Skeletal muscle satellite cell (primary cell): ENCODE results near the gene FGD6.
"Not testable (repeated sequence)": the region's sequence is repeated elsewhere in the genome, so short reads cannot be mapped to it uniquely, and the experiment has no call there.

Experiments used
- H3K27me3 ChIP-seq: 2 replicates; pipeline ENCODE4 v1.7.0; 2013; ENCODE audit warnings: low read length; ENCODE audit not compliant: control insufficient read depth, insufficient read depth
- H3K36me3 ChIP-seq: 2 replicates; pipeline ENCODE4 v1.7.0; 2013; ENCODE audit warnings: mild to moderate bottlenecking, control low read depth, low read length; ENCODE audit not compliant: insufficient read depth
- H3K4me1 ChIP-seq: 2 replicates; pipeline ENCODE4 v1.7.0; 2013; ENCODE audit warnings: low read length; ENCODE audit not compliant: control insufficient read depth, insufficient read depth
- H3K4me2 ChIP-seq: 2 replicates; pipeline ENCODE4 v1.7.0; 2013; ENCODE audit warnings: mild to moderate bottlenecking, low read length
- H3K4me3 ChIP-seq: 2 replicates; pipeline ENCODE4 v1.7.0; 2013; ENCODE audit warnings: low read length
- H3K9ac ChIP-seq: 2 replicates; pipeline ENCODE4 v1.7.0; 2013; ENCODE audit warnings: mild to moderate bottlenecking, low read depth, low read length, moderate library complexity
- H3K9me3 ChIP-seq: replicated peaks from 2 replicates; pipeline ENCODE4 v1.7.0; 2013; ENCODE audit warnings: mild to moderate bottlenecking, control low read depth, low read length

FGD6 gene

DNA sequence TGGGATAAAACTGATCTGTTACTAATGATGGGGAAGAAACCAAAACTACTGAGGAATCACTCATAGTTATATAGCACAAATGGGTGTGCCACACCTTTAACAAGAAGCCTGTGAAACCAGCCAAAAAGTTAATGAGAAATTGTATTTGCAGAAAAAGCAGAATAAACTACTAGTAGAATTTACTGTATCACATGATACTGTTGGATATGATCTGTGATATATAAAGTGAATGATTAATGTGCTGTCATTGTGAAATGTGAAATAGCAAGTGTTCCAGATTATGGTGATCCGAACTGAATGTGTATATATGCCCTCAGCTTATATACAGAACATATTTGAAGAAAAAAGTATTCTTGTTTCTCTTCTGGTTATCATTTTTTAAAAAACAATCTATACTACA lies 30.8 kb upstream of the FGD6 start:
- no peak overlapping the region for H3K4me3 ChIP-seq
- no peak overlapping the region for H3K4me2 ChIP-seq
- H3K9me3 ChIP-seq, result no peaks in the 10 kb centered on the region
- peaks cover 9% of the 10 kb centered on the region for H3K36me3 ChIP-seq
- H3K27me3 ChIP-seq, result no peaks in the 10 kb centered on the region
- H3K9ac ChIP-seq, result no peak overlapping the region
- H3K4me1 ChIP-seq, result peaks cover 13% of the 10 kb centered on the region

DNA sequence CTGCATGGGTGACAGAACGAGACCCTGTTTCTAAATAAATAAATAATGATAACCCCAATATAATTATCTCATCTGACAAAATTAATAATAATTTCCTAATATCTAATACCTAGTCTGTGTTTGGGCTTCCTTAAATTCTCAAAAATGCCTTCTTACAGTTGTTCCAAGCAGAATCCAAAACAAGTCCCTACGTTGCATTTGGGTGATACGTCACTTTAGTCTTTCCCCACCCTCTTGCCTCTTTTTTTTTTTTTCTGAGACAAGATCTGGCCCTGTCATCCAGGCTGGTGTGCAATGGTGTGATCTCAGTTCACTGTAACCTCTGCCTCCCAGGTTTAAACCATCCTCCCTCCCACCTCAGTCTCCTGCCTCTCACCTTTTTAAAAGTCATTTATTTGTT lies 27.1 kb upstream of the FGD6 start:
- Histone ChIP-seq H3K27me3 (no peaks in the 10 kb centered on the region), H3K4me3 (no peak overlapping the region), H3K36me3 (peaks cover 3% of the 10 kb centered on the region)

DNA sequence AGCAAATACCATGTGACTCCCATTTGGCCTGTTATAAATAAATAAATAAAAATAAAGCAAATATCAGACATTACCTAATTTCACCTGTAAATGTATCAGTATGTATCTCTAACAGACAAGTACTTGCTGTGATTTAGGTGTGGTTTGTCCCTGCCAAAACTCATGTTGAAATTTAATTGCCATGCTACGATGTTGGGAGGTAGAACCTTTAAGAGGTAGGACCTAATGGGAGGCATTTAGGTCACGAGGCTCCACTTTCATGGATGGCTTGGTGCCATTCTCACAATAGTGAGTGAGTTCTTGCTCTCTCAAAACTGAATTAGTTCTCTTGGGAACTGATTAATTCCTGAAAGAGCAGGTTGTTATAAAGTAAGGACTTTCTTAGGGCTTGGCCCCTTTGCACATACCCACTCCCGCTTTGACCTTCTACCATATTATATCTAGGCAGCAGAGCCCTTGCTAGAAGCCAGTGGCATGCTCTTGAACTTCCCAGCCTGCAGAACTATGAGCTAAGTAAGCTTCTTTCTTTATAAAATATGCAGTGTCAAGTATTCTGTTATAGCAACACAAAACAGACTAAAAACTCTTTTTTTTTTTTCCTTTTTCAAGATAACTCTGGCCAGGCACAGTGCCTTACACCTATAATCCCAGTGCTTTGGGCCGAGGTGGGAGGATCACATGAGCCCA lies 26.4 kb upstream of the FGD6 start:
- H3K4me1 ChIP-seq, result peaks cover 11% of the 10 kb centered on the region
- no peak overlapping the region for H3K4me2 ChIP-seq
- no peaks in the 10 kb centered on the region for H3K27me3 ChIP-seq
- no peak overlapping the region for H3K4me3 ChIP-seq
- H3K36me3 ChIP-seq, result peaks cover 3% of the 10 kb centered on the region
- no peak overlapping the region for H3K9ac ChIP-seq
- H3K9me3 ChIP-seq, result no peaks in the 10 kb centered on the region

More for the DNA sequence above, 27.1 kb upstream of the FGD6 start:
- Histone ChIP-seq H3K4me2 (no peak overlapping the region), H3K9ac (no peak overlapping the region), H3K4me1 (peaks cover 11% of the 10 kb centered on the region), H3K9me3 (no peaks in the 10 kb centered on the region)

DNA sequence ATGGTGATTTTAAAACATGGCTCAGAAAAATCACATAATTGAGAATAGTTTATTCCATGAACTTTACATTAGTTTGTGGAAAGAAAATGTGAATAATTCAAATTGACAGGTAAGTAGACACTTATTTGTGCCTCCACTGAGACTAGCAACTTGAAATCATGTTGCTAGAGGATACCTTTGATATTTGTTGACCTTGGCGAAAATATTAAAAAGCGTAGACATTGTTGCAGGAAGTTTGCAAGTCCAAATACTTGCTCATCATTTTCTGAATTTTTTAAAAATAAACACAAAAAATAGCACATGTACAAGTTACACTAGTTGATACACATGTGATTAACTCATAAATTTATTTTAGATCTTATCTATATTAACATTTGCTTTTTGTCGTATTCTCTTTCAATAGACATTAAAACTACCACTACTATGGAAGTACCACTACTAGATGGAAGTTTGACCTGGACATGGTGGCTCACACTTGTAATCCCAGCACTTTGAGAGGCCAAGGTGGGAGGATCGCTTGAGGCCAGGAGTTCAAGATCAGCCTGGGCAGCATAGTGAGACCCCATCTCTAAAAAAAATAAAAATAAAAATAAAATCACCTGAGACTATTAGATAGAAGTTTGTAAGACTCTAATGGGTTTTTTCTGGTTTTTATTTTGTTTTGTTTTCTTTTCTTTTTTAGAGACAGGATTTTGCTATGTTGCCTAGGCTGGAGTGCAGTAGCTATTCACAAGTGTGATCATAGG lies 24.7 kb upstream of the FGD6 start:
- Histone ChIP-seq H3K9ac (no peak overlapping the region), H3K9me3 (no peaks in the 10 kb centered on the region), H3K36me3 (peaks cover 3% of the 10 kb centered on the region), H3K4me3 (no peak overlapping the region), H3K4me2 (no peak overlapping the region), H3K4me1 (peaks cover 10% of the 10 kb centered on the region), H3K27me3 (no peaks in the 10 kb centered on the region)

DNA sequence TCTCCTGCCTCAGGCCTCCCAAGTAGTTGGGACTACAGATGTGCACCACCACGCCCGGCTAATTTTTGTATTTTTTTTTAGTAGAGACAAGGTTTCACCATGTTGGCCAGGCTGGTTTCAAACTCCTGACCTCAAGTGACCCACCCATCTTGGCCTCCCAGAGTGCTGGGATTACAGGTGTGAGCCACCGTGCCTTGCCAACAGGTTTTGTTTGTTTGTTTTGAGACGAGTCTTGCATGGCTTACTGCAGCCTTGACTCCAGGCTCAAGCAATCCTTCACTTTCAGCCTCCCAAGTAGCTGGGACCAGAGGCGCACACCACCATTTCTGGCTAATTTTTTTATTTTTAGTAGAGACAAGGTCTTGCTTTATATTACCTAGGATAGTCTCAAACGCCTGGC lies 23.9 kb upstream of the FGD6 start:
- not testable (repeated sequence) for H3K4me1 ChIP-seq, H3K9ac ChIP-seq, H3K9me3 ChIP-seq, H3K4me3 ChIP-seq, H3K4me2 ChIP-seq, H3K36me3 ChIP-seq, H3K27me3 ChIP-seq

DNA sequence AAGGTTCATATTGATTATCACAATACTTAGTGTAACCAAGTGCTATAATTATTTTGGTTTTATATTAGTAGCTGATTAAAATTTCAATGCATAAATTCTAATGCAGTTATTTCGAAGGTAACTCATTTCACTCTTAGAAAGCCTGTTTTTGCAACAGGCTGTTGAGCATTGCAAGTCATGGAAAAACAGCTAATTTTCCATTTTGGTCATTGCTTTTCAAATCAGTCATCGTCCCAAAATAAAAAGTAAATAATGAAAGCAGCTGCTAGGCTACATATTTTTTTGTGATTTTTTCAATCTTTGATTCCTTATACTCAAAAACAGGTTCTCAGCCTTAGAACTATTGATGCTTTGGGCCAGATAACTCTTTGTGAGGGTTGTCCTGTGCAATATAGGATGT lies 23.3 kb upstream of the FGD6 start:
- Histone ChIP-seq H3K4me3 (no peak overlapping the region), H3K9me3 (no peaks in the 10 kb centered on the region), H3K27me3 (no peaks in the 10 kb centered on the region), H3K9ac (no peak overlapping the region), H3K4me1 (no peaks in the 10 kb centered on the region), H3K36me3 (peaks cover 3% of the 10 kb centered on the region), H3K4me2 (no peak overlapping the region)

DNA sequence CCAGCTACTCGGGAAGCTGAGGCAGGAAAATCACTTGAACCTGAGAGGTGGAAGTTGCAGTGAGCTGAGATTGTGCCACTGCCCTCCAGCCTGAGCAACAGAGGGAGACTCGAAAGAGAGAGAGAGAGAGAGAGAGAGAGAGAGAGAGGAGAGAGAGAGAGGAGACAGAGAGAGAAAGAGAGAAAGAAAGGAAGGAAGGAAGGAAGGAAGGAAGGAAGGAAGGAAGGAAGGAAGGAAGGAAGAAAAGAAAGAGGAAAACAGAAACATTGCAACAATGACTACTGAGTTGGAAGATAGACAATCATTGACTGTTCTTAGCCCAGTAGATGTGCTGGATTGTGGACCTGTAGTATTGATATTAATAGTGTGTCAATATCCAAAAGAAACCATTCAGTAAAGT lies 22.6 kb upstream of the FGD6 start:
- H3K36me3 ChIP-seq, H3K9ac ChIP-seq, H3K4me1 ChIP-seq, H3K9me3 ChIP-seq, H3K27me3 ChIP-seq, H3K4me3 ChIP-seq, H3K4me2 ChIP-seq: not testable (repeated sequence)

DNA sequence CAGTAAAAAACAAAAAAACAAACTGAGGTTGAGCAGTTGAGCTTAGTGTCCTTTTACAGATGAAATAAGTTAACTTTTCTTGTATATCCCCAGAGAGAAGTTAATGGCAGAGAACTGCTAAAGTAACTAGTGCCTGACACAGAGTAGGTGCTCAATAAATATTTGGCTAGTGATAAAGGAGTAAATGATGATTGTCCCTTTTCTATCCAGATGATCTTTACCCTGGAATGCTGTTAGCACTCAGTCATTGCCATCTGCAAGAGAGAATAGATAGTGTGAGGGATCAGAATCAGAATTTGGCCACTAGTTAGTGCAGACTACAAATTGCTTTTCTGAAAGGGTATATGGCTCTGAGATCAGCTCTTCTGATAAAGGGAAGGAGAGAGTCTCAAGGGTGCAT lies 21.9 kb upstream of the FGD6 start:
- H3K9ac ChIP-seq, result no peak overlapping the region
- no peak overlapping the region for H3K4me2 ChIP-seq
- no peaks in the 10 kb centered on the region for H3K9me3 ChIP-seq
- H3K4me1 ChIP-seq, result no peaks in the 10 kb centered on the region
- H3K4me3 ChIP-seq, result no peak overlapping the region
- H3K36me3 ChIP-seq, result peaks cover 3% of the 10 kb centered on the region
- H3K27me3 ChIP-seq, result no peaks in the 10 kb centered on the region

DNA sequence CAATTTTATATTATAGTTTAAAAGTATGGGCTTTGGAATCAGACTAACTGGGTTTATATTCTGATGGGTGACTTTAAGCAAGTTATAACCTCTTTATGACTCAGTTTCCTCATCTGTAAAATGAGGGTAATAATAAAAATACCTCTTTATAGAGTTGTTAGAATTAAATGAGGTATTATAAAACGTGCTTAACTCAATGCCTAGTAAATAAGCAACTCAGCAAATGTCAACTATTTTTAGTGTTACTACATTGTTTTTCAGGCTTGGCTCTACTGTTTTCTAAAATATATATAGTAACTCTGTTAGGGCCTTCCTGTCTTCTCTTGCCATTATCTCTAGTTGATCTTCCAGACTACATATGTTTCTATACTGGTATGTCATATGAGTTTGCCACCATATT lies 20.9 kb upstream of the FGD6 start:
- no peak overlapping the region for H3K9ac ChIP-seq
- no peaks in the 10 kb centered on the region for H3K4me1 ChIP-seq
- peaks cover 3% of the 10 kb centered on the region for H3K36me3 ChIP-seq
- no peak overlapping the region for H3K4me2 ChIP-seq
- H3K9me3 ChIP-seq, result no peaks in the 10 kb centered on the region
- no peak overlapping the region for H3K4me3 ChIP-seq
- no peaks in the 10 kb centered on the region for H3K27me3 ChIP-seq

DNA sequence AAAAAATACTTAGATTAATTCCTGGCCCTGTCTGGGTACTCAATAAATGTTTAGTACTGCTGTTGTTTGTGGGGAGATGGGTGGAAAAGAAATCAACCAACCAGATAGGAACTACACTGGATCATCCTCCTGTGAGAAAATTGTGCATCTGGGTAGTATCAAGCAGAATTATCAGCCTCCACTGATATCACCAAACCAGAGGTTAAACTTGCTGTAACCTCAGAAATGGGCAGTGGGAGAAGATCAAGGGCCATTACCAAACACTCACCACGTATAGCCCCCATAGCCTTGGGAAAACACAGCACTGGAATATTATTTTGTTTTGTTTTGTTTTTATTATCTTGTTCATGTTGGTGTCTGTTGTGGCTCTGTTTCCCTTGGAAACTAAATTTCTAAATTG lies 20.0 kb upstream of the FGD6 start:
- Histone ChIP-seq H3K4me1 (no peaks in the 10 kb centered on the region), H3K4me3 (no peak overlapping the region), H3K36me3 (no peaks in the 10 kb centered on the region), H3K9ac (no peak overlapping the region), H3K27me3 (no peaks in the 10 kb centered on the region), H3K9me3 (no peaks in the 10 kb centered on the region), H3K4me2 (no peak overlapping the region)

DNA sequence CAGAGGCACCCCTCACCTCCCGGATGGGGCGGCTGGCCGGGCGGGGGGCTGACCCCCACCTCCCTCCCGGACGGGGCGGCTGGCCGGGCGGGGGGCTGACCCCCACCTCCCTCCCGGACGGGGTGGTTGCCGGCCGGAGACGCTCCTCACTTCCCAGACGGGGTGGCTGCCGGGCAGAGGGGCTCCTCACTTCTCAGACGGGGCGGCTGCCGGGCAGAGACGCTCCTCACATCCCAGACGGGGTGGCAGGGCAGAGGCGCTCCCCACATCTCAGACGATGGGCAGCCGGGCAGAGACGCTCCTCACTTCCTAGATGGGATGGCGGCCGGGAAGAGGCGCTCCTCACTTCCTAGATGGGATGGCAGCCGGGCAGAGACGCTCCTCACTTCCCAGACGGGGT lies 18.4 kb upstream of the FGD6 start:
- H3K9me3 ChIP-seq, H3K4me1 ChIP-seq, H3K4me2 ChIP-seq, H3K9ac ChIP-seq, H3K36me3 ChIP-seq, H3K4me3 ChIP-seq, H3K27me3 ChIP-seq: not testable (repeated sequence)

DNA sequence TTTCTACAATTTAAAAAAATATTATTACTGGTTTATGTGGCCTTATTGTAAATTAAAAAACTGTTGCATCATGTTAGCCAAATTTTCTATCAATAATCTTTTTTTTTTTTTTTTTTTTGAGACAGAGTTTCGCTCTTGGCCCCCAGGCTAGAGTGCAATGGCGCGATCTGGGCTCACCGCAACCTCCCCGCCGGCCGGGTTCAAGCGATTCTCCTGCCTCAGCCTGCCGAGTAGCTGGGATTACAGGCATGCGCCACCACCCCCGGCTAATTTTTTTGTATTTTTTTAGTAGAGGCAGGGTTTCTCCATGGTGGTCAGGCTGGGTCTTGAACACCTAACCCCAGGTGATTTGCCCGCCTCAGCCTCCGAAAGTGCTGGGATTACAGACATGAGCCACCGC lies 16.9 kb upstream of the FGD6 start:
- H3K9me3 ChIP-seq, H3K4me2 ChIP-seq, H3K9ac ChIP-seq: not testable (repeated sequence)

More for the DNA sequence above, 16.9 kb upstream of the FGD6 start:
- H3K27me3 ChIP-seq, H3K4me1 ChIP-seq, H3K4me3 ChIP-seq, H3K36me3 ChIP-seq: not testable (repeated sequence)
